ENCODE data around the gene PIR.

DNA sequence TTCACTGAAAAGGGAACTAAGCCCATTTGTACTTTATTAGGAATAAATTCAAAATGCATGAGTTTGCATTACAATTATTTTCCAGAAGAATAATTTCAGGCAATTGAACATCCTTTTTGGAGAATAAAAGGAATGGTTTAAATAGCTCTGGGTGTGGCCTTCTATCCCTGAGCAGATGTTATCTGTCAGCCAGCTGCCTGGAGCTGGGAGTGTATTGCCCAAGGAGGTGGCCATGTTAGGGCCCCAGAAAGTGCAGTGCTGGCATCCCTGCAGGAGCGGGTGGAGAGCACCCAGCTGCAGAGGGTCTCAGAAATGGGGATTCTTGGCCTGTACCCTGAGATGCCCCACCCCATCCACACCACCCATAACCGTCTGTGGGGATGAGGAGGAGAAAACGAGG, 87.3 kb downstream of the PIR start:
- TF ChIP-seq EZH2 (IDR thresholded peaks at IDR 0.05; ENCODE audit: borderline replicate concordance, low read depth, low read length, poor library complexity, severe bottlenecking): no peak
- TF ChIP-seq, protein P1, sequence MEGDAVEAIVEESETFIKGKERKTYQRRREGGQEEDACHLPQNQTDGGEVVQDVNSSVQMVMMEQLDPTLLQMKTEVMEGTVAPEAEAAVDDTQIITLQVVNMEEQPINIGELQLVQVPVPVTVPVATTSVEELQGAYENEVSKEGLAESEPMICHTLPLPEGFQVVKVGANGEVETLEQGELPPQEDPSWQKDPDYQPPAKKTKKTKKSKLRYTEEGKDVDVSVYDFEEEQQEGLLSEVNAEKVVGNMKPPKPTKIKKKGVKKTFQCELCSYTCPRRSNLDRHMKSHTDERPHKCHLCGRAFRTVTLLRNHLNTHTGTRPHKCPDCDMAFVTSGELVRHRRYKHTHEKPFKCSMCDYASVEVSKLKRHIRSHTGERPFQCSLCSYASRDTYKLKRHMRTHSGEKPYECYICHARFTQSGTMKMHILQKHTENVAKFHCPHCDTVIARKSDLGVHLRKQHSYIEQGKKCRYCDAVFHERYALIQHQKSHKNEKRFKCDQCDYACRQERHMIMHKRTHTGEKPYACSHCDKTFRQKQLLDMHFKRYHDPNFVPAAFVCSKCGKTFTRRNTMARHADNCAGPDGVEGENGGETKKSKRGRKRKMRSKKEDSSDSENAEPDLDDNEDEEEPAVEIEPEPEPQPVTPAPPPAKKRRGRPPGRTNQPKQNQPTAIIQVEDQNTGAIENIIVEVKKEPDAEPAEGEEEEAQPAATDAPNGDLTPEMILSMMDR (conservative IDR thresholded peaks at IDR 0.05; ENCODE audit: low read depth, low read length): no peak

All from A673 (cell line).